ENCODE measurements around the gene TAS2R8. TPM values are rescaled to one million over a fixed set of nuclear protein-coding genes. Genes with fewer than 3 reads are reported as not detected.

TAS2R8 gene
- total and polyA plus RNA-seq, 11 donors, result 0.50 TPM; not detected in 10

DNA sequence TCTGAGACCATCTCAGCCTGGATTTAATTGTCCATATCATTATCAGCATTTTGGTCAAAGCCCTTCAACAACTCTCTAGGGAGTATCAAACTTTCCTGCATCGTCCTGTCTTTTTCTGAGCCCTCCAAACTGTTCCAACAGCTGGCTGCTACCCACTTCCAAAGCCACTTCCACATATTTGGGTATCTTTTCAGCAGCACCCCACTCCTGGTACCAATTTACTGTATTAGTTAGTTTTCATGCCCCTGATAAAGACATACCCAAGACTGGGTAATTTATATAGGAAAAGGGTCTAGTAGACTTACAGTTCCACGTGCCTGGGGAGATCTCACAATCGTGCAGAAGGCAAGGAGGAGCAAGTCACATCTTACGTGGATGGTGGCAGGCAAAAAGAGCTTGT is 50.9 kb downstream of the TAS2R8 start:
- Histone ChIP-seq H3K36me3 (no peaks in the 10 kb centered on the region), H3K9me3 (peaks cover 0 to 19% (median 11%) of the 10 kb centered on the region in 12 donors), H3K27ac (no peak overlapping the region), H3K4me3 (no peak overlapping the region), H3K27me3 (peaks cover 0 to 4% (median 0%) of the 10 kb centered on the region in 9 donors), H3K4me1 (no peaks in the 10 kb centered on the region)
- ATAC-seq (no peak), DNase-seq (no peak)
- intact Hi-C loops (cut with DNase I), result no loop called here
- 73 to 80% (median 77%) methylated on average over 4 of the region's 4 CpGs for WGBS, 4 donors
- TF ChIP-seq, protein P1, sequence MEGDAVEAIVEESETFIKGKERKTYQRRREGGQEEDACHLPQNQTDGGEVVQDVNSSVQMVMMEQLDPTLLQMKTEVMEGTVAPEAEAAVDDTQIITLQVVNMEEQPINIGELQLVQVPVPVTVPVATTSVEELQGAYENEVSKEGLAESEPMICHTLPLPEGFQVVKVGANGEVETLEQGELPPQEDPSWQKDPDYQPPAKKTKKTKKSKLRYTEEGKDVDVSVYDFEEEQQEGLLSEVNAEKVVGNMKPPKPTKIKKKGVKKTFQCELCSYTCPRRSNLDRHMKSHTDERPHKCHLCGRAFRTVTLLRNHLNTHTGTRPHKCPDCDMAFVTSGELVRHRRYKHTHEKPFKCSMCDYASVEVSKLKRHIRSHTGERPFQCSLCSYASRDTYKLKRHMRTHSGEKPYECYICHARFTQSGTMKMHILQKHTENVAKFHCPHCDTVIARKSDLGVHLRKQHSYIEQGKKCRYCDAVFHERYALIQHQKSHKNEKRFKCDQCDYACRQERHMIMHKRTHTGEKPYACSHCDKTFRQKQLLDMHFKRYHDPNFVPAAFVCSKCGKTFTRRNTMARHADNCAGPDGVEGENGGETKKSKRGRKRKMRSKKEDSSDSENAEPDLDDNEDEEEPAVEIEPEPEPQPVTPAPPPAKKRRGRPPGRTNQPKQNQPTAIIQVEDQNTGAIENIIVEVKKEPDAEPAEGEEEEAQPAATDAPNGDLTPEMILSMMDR (IDR thresholded peaks at IDR 0.05), result no peak
- no peak for TF ChIP-seq POLR2A (IDR thresholded peaks at IDR 0.05)

Other genes with a start within 250 kb of the TAS2R8 start
- 10 to 100 TPM in 5 of 9 donors, 1 to 10 TPM in 4; 1.8 to 18.1 (median 12.7) TPM for gene MAGOHB, start 193.7 kb downstream of the TAS2R8 start, total RNA-seq
- gene MAGOHB, start 193.7 kb downstream of the TAS2R8 start, polyA plus RNA-seq, result 10 to 100 TPM; 14.5 to 16.5 TPM
- under 1 TPM in 1 of 9 donors, not detected in 8; 0.21 TPM for gene STYK1, start 133.2 kb downstream of the TAS2R8 start, total RNA-seq
- gene STYK1, start 133.2 kb downstream of the TAS2R8 start, polyA plus RNA-seq, result under 1 TPM in 1 of 2 donors, not detected in 1; 0.01 TPM
- 1,000 to 10,000 TPM in 2 of 9 donors, 100 to 1,000 TPM in 7; 399 to 2,225 (median 790) TPM for gene YBX3, start 84.0 kb downstream of the TAS2R8 start, total RNA-seq
- 1,000 to 10,000 TPM in 1 of 2 donors, 100 to 1,000 TPM in 1; 429 to 1,753 TPM for gene YBX3, start 84.0 kb downstream of the TAS2R8 start, polyA plus RNA-seq
- not detected for gene TAS2R7, start 4.7 kb downstream of the TAS2R8 start, total RNA-seq
- not detected for gene TAS2R7, start 4.7 kb downstream of the TAS2R8 start, polyA plus RNA-seq
- gene TAS2R9, start 2.9 kb upstream of the TAS2R8 start, total RNA-seq, result under 1 TPM in 1 of 9 donors, not detected in 8; 0.27 TPM
- not detected for gene TAS2R9, start 2.9 kb upstream of the TAS2R8 start, polyA plus RNA-seq
- gene TAS2R10, start 19.1 kb upstream of the TAS2R8 start, total RNA-seq, result under 1 TPM in 3 of 9 donors, not detected in 6; 0.37 to 0.51 (median 0.41) TPM
- not detected for gene TAS2R10, start 19.1 kb upstream of the TAS2R8 start, polyA plus RNA-seq
- 1 to 10 TPM in 6 of 9 donors, under 1 TPM in 1, not detected in 2; 0.85 to 3.9 (median 1.7) TPM for gene PRR4, start 42.2 kb upstream of the TAS2R8 start, total RNA-seq
- gene PRR4, start 42.2 kb upstream of the TAS2R8 start, polyA plus RNA-seq, result 1 to 10 TPM; 2.9 to 5.5 TPM
- gene PRH1, start 77.0 kb upstream of the TAS2R8 start, total RNA-seq, result 10 to 100 TPM in 3 of 9 donors, 1 to 10 TPM in 6; 1.7 to 13.5 (median 8.6) TPM
- gene PRH1, start 77.0 kb upstream of the TAS2R8 start, polyA plus RNA-seq, result 1 to 10 TPM; 1.9 to 2.8 TPM
- 1 to 10 TPM in 1 of 9 donors, under 1 TPM in 8; 0.26 to 1.0 (median 0.46) TPM for gene TAS2R13, start 102.3 kb upstream of the TAS2R8 start, total RNA-seq
- under 1 TPM; 0.07 to 0.30 TPM for gene TAS2R13, start 102.3 kb upstream of the TAS2R8 start, polyA plus RNA-seq
- not detected for gene PRH2, start 122.0 kb upstream of the TAS2R8 start, total RNA-seq
- not detected for gene PRH2, start 122.0 kb upstream of the TAS2R8 start, polyA plus RNA-seq
- gene TAS2R14, start 132.0 kb upstream of the TAS2R8 start, total RNA-seq, result 1 to 10 TPM in 2 of 9 donors, under 1 TPM in 7; 0.35 to 1.2 (median 0.70) TPM
- under 1 TPM; 0.29 to 0.95 TPM for gene TAS2R14, start 132.0 kb upstream of the TAS2R8 start, polyA plus RNA-seq
- gene TAS2R50, start 179.6 kb upstream of the TAS2R8 start, total RNA-seq, result under 1 TPM in 8 of 9 donors, not detected in 1; 0.27 to 0.93 (median 0.39) TPM
- gene TAS2R50, start 179.6 kb upstream of the TAS2R8 start, polyA plus RNA-seq, result under 1 TPM; 0.10 to 0.27 TPM
- gene TAS2R20, start 191.0 kb upstream of the TAS2R8 start, total RNA-seq, result 1 to 10 TPM in 2 of 9 donors, under 1 TPM in 6, not detected in 1; 0.36 to 1.1 (median 0.55) TPM
- under 1 TPM; 0.18 to 0.27 TPM for gene TAS2R20, start 191.0 kb upstream of the TAS2R8 start, polyA plus RNA-seq
- gene TAS2R19, start 215.3 kb upstream of the TAS2R8 start, total RNA-seq, result 1 to 10 TPM in 3 of 9 donors, under 1 TPM in 5, not detected in 1; 0.44 to 2.5 (median 0.86) TPM
- gene TAS2R19, start 215.3 kb upstream of the TAS2R8 start, polyA plus RNA-seq, result under 1 TPM in 1 of 2 donors, not detected in 1; 0.17 TPM
- gene TAS2R31, start 224.1 kb upstream of the TAS2R8 start, total RNA-seq, result 1 to 10 TPM in 2 of 9 donors, under 1 TPM in 4, not detected in 3; 0.48 to 1.8 (median 0.66) TPM
- gene TAS2R31, start 224.1 kb upstream of the TAS2R8 start, polyA plus RNA-seq, result under 1 TPM in 1 of 2 donors, not detected in 1; 0.50 TPM